Trophoblast cell (in vitro differentiated cells and primary cell): ENCODE results near the gene SCAF4.
A peak's percentile ranks its signal among the peaks of the same experiment; 100 is the strongest.

Experiments used
- DNase-seq, 2 donors: peaks; one replicate each; pipeline ENCODE4 v3.0.0-alpha.2; 2016
- H2AFZ ChIP-seq: 2 replicates; pipeline ENCODE4 v1.6.1; 2013; ENCODE audit warnings: low read length, moderate library complexity, mild to moderate bottlenecking; ENCODE audit not compliant: insufficient read depth, poor library complexity
- H2AK5ac ChIP-seq: 2 replicates; pipeline ENCODE4 v1.6.1; 2013; ENCODE audit warnings: mild to moderate bottlenecking, low read length
- H2BK120ac ChIP-seq: 2 replicates; pipeline ENCODE4 v1.6.1; 2013; ENCODE audit warnings: low read length, mild to moderate bottlenecking, moderate library complexity; ENCODE audit not compliant: insufficient read depth, poor library complexity
- H2BK12ac ChIP-seq: 2 replicates; pipeline ENCODE4 v1.6.1; 2013; ENCODE audit warnings: mild to moderate bottlenecking, low read length, moderate library complexity
- H2BK5ac ChIP-seq: 2 replicates; pipeline ENCODE4 v1.6.1; 2013; ENCODE audit warnings: low read length, low read depth, moderate library complexity, mild to moderate bottlenecking; ENCODE audit not compliant: poor library complexity
- H3K14ac ChIP-seq: 2 replicates; pipeline ENCODE4 v1.6.1; 2013; ENCODE audit warnings: mild to moderate bottlenecking, low read length
- H3K18ac ChIP-seq: 2 replicates; pipeline ENCODE4 v1.6.1; 2013; ENCODE audit warnings: mild to moderate bottlenecking, low read length
- H3K23ac ChIP-seq: 2 replicates; pipeline ENCODE4 v1.6.1; 2013; ENCODE audit warnings: low read length
- H3K27ac ChIP-seq: 2 replicates; pipeline ENCODE4 v1.5.1; 2013; ENCODE audit warnings: low read depth, mild to moderate bottlenecking, inconsistent platforms, low read length, moderate library complexity
- H3K27me3 ChIP-seq: 2 replicates; pipeline ENCODE4 v1.6.1; 2013; ENCODE audit warnings: inconsistent platforms, mild to moderate bottlenecking, low read length, moderate library complexity; ENCODE audit not compliant: insufficient read depth
- H3K36me3 ChIP-seq, 2 experiments: 1 replicate in 1 of 2; 2 replicates in 1 of 2; pipeline ENCODE4 v1.6.1; 2013; ENCODE audit warnings: low read length in 2 of 2, mild to moderate bottlenecking in 2 of 2, moderate library complexity in 1 of 2; ENCODE audit not compliant: insufficient read depth in 2 of 2, control insufficient read depth in 1 of 2
- H3K4ac ChIP-seq: 2 replicates; pipeline ENCODE4 v1.6.1; 2013; ENCODE audit warnings: low read depth, mild to moderate bottlenecking, low read length, moderate library complexity
- H3K4me1 ChIP-seq, 2 experiments: 1 replicate in 1 of 2; 2 replicates in 1 of 2; pipeline ENCODE4 v1.6.1; 2013; ENCODE audit warnings: low read length in 2 of 2, mild to moderate bottlenecking in 2 of 2, moderate library complexity in 1 of 2; ENCODE audit not compliant: insufficient read depth in 2 of 2, control insufficient read depth in 1 of 2
- H3K4me2 ChIP-seq: 2 replicates; pipeline ENCODE4 v1.6.1; 2013; ENCODE audit warnings: inconsistent platforms, mild to moderate bottlenecking, low read length, moderate library complexity
- H3K4me3 ChIP-seq: 2 replicates; pipeline ENCODE4 v1.5.1; 2013; ENCODE audit warnings: mild to moderate bottlenecking, low read depth, low read length, inconsistent platforms
- H3K79me1 ChIP-seq: one replicate; pipeline ENCODE4 v1.6.1; 2013; ENCODE audit warnings: low read length
- H3K79me2 ChIP-seq: 2 replicates; pipeline ENCODE4 v1.6.1; 2013; ENCODE audit warnings: low read length, mild to moderate bottlenecking; ENCODE audit not compliant: control insufficient read depth, insufficient read depth, poor library complexity
- H3K9ac ChIP-seq: 2 replicates; pipeline ENCODE4 v1.6.1; 2013; ENCODE audit warnings: mild to moderate bottlenecking, low read length
- H3K9me3 ChIP-seq: 2 replicates; pipeline ENCODE4 v1.6.1; 2013; ENCODE audit warnings: low read depth, mild to moderate bottlenecking, control low read depth, inconsistent platforms, low read length; ENCODE audit not compliant: insufficient read depth
- H4K12ac ChIP-seq: 2 replicates; pipeline ENCODE4 v1.6.1; 2013; ENCODE audit warnings: low read depth, mild to moderate bottlenecking, low read length, moderate library complexity
- H4K8ac ChIP-seq: 2 replicates; pipeline ENCODE4 v1.6.1; 2013; ENCODE audit warnings: low read depth, mild to moderate bottlenecking, low read length, moderate library complexity
- H4K91ac ChIP-seq: one replicate; pipeline ENCODE4 v1.6.1; 2013; ENCODE audit warnings: low read depth, mild to moderate bottlenecking, low read length, moderate library complexity
- WGBS: extraction: QIAGEN DNeasy Blood & Tissue Kit; methylation state at CpG from one replicate; pipeline ENCODE4 v1.1.7; 2013; ENCODE audit warnings: missing lambda C conversion rate; ENCODE audit not compliant: insufficient read length, insufficient coverage; ENCODE audit errors: extremely low coverage; 5-methylcytosine and 5-hydroxymethylcytosine counted together

Gene SCAF4

DNA sequence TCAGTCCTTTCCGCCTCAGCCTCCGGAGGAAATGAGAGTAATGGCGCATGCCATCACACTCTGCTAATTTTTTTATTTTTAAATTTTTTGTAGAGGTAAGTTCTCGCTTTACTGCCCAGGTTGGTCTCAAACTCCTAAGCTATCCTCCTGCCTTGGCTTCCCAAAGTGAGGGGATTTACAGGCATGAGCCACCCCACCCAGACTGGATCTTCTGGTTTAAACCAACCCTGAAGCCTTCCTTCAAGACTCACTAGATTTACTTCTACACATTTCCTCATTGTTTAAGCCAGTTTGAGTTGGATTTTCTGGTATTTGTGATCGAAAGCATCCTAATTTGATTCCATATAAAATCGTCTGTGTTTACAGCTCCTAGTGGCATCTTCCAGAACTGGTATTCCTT is 23.1 kb upstream of the SCAF4 start:
- H3K79me2 ChIP-seq, result no peaks in the 10 kb centered on the region
- no peak overlapping the region for H2AK5ac ChIP-seq
- no peaks in the 10 kb centered on the region for H3K36me3 ChIP-seq
- peaks cover 0 to 4% of the 10 kb centered on the region in 2 experiments for H3K4me1 ChIP-seq
- H3K4me2 ChIP-seq, result no peak overlapping the region
- no CpG with 5 or more reads among the region's 6 CpGs for WGBS
- no peak overlapping the region for H2BK12ac ChIP-seq
- DNase-seq, result peak in 1 of 2 donors; percentile 30
- no peak overlapping the region for H3K14ac ChIP-seq
- no peak overlapping the region for H2BK5ac ChIP-seq
- H4K12ac ChIP-seq, result no peak overlapping the region
- H3K4me3 ChIP-seq, result no peak overlapping the region
- H3K4ac ChIP-seq, result no peak overlapping the region
- H3K27ac ChIP-seq, result no peak overlapping the region
- no peak overlapping the region for H3K23ac ChIP-seq
- no peak overlapping the region for H2AFZ ChIP-seq
- H3K9me3 ChIP-seq, result no peaks in the 10 kb centered on the region
- H3K79me1 ChIP-seq, result no peaks in the 10 kb centered on the region
- H3K27me3 ChIP-seq, result no peaks in the 10 kb centered on the region
- H4K8ac ChIP-seq, result no peak overlapping the region
- no peak overlapping the region for H4K91ac ChIP-seq
- no peak overlapping the region for H2BK120ac ChIP-seq
- H3K9ac ChIP-seq, result no peak overlapping the region
- H3K18ac ChIP-seq, result no peak overlapping the region

DNA sequence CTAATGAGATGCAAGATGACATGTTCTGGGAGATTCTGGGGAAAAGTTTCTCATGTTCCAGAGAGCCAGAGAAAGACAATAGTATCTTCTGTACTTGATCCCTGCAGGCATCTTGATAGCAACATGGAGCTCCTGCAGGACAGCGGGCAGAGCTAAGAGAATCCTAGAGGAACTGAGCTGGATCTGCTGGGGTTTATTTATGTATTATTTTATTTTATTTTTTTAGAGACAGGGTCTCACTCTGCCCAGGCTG is 22.7 kb upstream of the SCAF4 start:
- no peak overlapping the region for H4K12ac ChIP-seq
- H3K14ac ChIP-seq, result no peak overlapping the region
- H4K8ac ChIP-seq, result no peak overlapping the region
- no CpG with 5 or more reads among the region's 1 CpG for WGBS
- no peak overlapping the region for H3K9ac ChIP-seq
- no peaks in the 10 kb centered on the region for H3K36me3 ChIP-seq
- no peak overlapping the region for H2BK120ac ChIP-seq
- H3K4ac ChIP-seq, result no peak overlapping the region
- H4K91ac ChIP-seq, result no peak overlapping the region
- no peaks in the 10 kb centered on the region for H3K27me3 ChIP-seq
- H3K27ac ChIP-seq, result no peak overlapping the region
- H3K4me1 ChIP-seq, result peaks cover 0 to 4% of the 10 kb centered on the region in 2 experiments
- H2AK5ac ChIP-seq, result no peak overlapping the region
- DNase-seq, result no peak
- no peak overlapping the region for H2BK12ac ChIP-seq
- H2AFZ ChIP-seq, result no peak overlapping the region
- no peak overlapping the region for H2BK5ac ChIP-seq
- H3K4me3 ChIP-seq, result no peak overlapping the region
- no peak overlapping the region for H3K4me2 ChIP-seq
- H3K79me2 ChIP-seq, result no peaks in the 10 kb centered on the region
- H3K23ac ChIP-seq, result no peak overlapping the region
- H3K79me1 ChIP-seq, result no peaks in the 10 kb centered on the region
- no peak overlapping the region for H3K18ac ChIP-seq
- no peaks in the 10 kb centered on the region for H3K9me3 ChIP-seq

GRCh38 chr21:31753949-31754707 is 22.2 kb upstream of the SCAF4 start:
- H3K4me3 ChIP-seq, result no peak overlapping the region
- no CpG with 5 or more reads among the region's 4 CpGs for WGBS
- H3K14ac ChIP-seq, result no peak overlapping the region
- no peak overlapping the region for H3K4me2 ChIP-seq
- no peak overlapping the region for H3K18ac ChIP-seq
- no peak overlapping the region for H2BK120ac ChIP-seq
- no peaks in the 10 kb centered on the region for H3K36me3 ChIP-seq
- no peak overlapping the region for H3K23ac ChIP-seq
- no peak overlapping the region for H2AK5ac ChIP-seq
- H2AFZ ChIP-seq, result no peak overlapping the region
- H4K8ac ChIP-seq, result no peak overlapping the region
- no peak for DNase-seq
- no peaks in the 10 kb centered on the region for H3K79me2 ChIP-seq
- peaks cover 0 to 4% of the 10 kb centered on the region in 2 experiments for H3K4me1 ChIP-seq
- no peak overlapping the region for H4K91ac ChIP-seq
- H3K79me1 ChIP-seq, result no peaks in the 10 kb centered on the region
- H2BK5ac ChIP-seq, result no peak overlapping the region
- no peak overlapping the region for H3K27ac ChIP-seq
- H3K4ac ChIP-seq, result no peak overlapping the region
- H3K9me3 ChIP-seq, result no peaks in the 10 kb centered on the region
- no peak overlapping the region for H3K9ac ChIP-seq
- H3K27me3 ChIP-seq, result no peaks in the 10 kb centered on the region
- no peak overlapping the region for H4K12ac ChIP-seq
- no peak overlapping the region for H2BK12ac ChIP-seq

DNA sequence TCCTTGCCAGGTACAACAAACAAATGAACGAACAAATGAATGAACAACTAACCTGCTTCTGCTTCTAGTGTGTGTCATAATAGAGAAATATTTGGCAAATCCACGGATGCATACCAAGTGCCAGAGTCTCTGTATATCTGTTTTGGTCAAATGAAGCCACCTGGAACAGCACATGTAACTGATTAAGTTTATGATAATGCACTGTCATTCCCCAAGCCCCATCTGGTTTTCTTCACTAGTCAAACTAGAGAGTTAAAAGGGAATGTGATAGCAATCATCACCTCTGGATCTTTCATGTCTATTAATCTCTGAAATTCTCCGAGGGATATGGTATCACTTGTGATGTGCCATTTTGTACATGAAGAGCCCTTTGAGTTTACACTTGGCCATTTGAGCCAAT is 21.0 kb upstream of the SCAF4 start:
- no peak overlapping the region for H2BK5ac ChIP-seq
- H3K4me1 ChIP-seq, result peaks cover 0 to 4% of the 10 kb centered on the region in 2 experiments
- H4K12ac ChIP-seq, result no peak overlapping the region
- H4K91ac ChIP-seq, result no peak overlapping the region
- H3K36me3 ChIP-seq, result no peaks in the 10 kb centered on the region
- no peak overlapping the region for H3K9ac ChIP-seq
- no peak for DNase-seq
- no peak overlapping the region for H2AFZ ChIP-seq
- H3K4me3 ChIP-seq, result no peak overlapping the region
- WGBS, result no CpG with 5 or more reads among the region's 3 CpGs
- H2BK12ac ChIP-seq, result no peak overlapping the region
- H2AK5ac ChIP-seq, result no peak overlapping the region
- H2BK120ac ChIP-seq, result no peak overlapping the region
- no peak overlapping the region for H4K8ac ChIP-seq
- no peak overlapping the region for H3K4me2 ChIP-seq
- no peak overlapping the region for H3K14ac ChIP-seq
- no peak overlapping the region for H3K18ac ChIP-seq
- H3K79me2 ChIP-seq, result no peaks in the 10 kb centered on the region
- H3K79me1 ChIP-seq, result no peaks in the 10 kb centered on the region
- H3K23ac ChIP-seq, result no peak overlapping the region
- no peak overlapping the region for H3K27ac ChIP-seq
- no peaks in the 10 kb centered on the region for H3K9me3 ChIP-seq
- no peak overlapping the region for H3K4ac ChIP-seq
- no peaks in the 10 kb centered on the region for H3K27me3 ChIP-seq
